ENCODE measurements around the gene NOS1. TPM values are rescaled to one million over a fixed set of nuclear protein-coding genes. Genes with fewer than 3 reads are reported as not detected.

NOS1 gene
- total RNA-seq, 1 experiment from 2014 or later, result 2.3 TPM

GRCh38 chr12:117243488-117243887, 117.9 kb downstream of the NOS1 start:
- Histone ChIP-seq H3K27me3 (ENCODE audit: insufficient read depth, low read length) (no peaks in the 10 kb centered on the region), H2BK120ac (ENCODE audit: low read depth, low read length, poor library complexity, severe bottlenecking) (no peak overlapping the region), H3K18ac (ENCODE audit: insufficient read length, low read depth, low read length) (no peak overlapping the region), H3K14ac (ENCODE audit: insufficient read depth, low read length) (no peak overlapping the region), H2BK12ac (ENCODE audit: insufficient read length, low read depth, low read length) (no peak overlapping the region), H2BK15ac (ENCODE audit: low read depth, low read length) (no peak overlapping the region), H3K27ac (ENCODE audit: insufficient read length, low read depth, low read length) (no peak overlapping the region), H2BK5ac (ENCODE audit: insufficient read length, low read length) (no peak overlapping the region), H2BK20ac (ENCODE audit: low read depth, low read length, poor library complexity, severe bottlenecking) (no peak overlapping the region), H4K8ac (replicated peaks; ENCODE audit: insufficient read length, low read depth, low read length) (no peak overlapping the region), H3K23me2 (ENCODE audit: insufficient read length, low read depth, low read length, poor library complexity, severe bottlenecking) (no peaks in the 10 kb centered on the region), H3K9ac (ENCODE audit: extremely low read depth, insufficient read length, low read length) (no peak overlapping the region), H3K56ac (ENCODE audit: insufficient read length, low read depth, low read length) (no peak overlapping the region), H4K20me1 (ENCODE audit: control insufficient read depth, insufficient read depth, insufficient read length) (no peaks in the 10 kb centered on the region), H2AK5ac (ENCODE audit: insufficient read length, low read length) (no peak overlapping the region), H3K79me2 (ENCODE audit: insufficient read depth, low read length) (no peaks in the 10 kb centered on the region), H4K91ac (ENCODE audit: insufficient read length, low read depth, low read length) (no peak overlapping the region), H3K4me1 (ENCODE audit: insufficient read depth, low read length) (no peaks in the 10 kb centered on the region), H4K5ac (ENCODE audit: insufficient read length, low read depth, low read length) (no peak overlapping the region), H3K4ac (ENCODE audit: low read depth, low read length) (no peak overlapping the region), H2AFZ (ENCODE audit: low read length) (no peak overlapping the region), H3K23ac (ENCODE audit: insufficient read length, low read depth, low read length) (no peak overlapping the region), H3K9me3 (ENCODE audit: control insufficient read depth, low read depth, low read length) (no peaks in the 10 kb centered on the region), H3K79me1 (ENCODE audit: insufficient read depth, low read depth, low read length, poor library complexity, severe bottlenecking) (no peaks in the 10 kb centered on the region), H3K4me2 (ENCODE audit: insufficient read depth, insufficient read length, low read length) (no peak overlapping the region), H3T11ph (ENCODE audit: low read length) (no peak overlapping the region)
- DNase-seq, result no peak
- WGBS (ENCODE audit: extremely low coverage, insufficient read length, low lambda C conversion rate), result no CpG with 5 or more reads among the region's 1 CpG
- H3K4me1 Mint-ChIP-seq, result no peaks in the 10 kb centered on the region
- no peak overlapping the region for H3K27ac Mint-ChIP-seq
- H3K27me3 Mint-ChIP-seq (ENCODE audit: low read depth), result no peaks in the 10 kb centered on the region; the same call in 1 of the 2 replicates
- H3K36me3 Mint-ChIP-seq (ENCODE audit: insufficient read depth in 1 of 3, low read depth in 3 of 3), result no peaks in the 10 kb centered on the region
- H3K4me3 Mint-ChIP-seq, result no peak overlapping the region
- no peak for TF ChIP-seq CTCF (conservative IDR thresholded peaks at IDR 0.05)
- H3K9me3 Mint-ChIP-seq, result no peaks in the 10 kb centered on the region
